HG03135 (cell line): Measurements from ENCODE around the gene TEK.
"Not testable (repeated sequence)": the region's sequence is repeated elsewhere in the genome, so short reads cannot be mapped to it uniquely, and the experiment has no call there.

Experiments
- ATAC-seq: cut with Tn5 transposase; IDR thresholded peaks from one replicate; pipeline ENCODE4 v1.9.1; 2021; ENCODE audit warnings: mild to moderate bottlenecking, moderate library complexity; ENCODE audit not compliant: unreplicated experiment

TEK gene

DNA sequence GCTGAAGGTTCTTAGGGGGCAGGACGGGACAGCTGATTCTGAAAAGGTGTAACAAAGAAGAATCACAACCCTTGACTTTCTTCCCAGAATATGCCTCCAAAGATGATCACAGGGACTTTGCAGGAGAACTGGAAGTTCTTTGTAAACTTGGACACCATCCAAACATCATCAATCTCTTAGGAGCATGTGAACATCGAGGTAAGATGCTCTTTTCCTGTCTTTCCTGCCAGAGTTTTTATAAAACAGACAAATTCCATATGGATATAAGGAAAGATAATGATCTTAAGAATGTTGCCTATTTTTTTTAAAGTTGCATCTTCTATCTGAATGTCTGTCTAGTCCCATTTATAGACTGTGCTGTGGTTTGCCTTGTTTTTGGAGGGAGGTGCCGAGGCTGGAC is 100.0 kb downstream of the TEK start:
- ATAC-seq = no peak

- ATAC-seq = no peak
These were observed 101.6 kb downstream of the TEK start for GRCh38 chr9:27210588-27210987.

DNA sequence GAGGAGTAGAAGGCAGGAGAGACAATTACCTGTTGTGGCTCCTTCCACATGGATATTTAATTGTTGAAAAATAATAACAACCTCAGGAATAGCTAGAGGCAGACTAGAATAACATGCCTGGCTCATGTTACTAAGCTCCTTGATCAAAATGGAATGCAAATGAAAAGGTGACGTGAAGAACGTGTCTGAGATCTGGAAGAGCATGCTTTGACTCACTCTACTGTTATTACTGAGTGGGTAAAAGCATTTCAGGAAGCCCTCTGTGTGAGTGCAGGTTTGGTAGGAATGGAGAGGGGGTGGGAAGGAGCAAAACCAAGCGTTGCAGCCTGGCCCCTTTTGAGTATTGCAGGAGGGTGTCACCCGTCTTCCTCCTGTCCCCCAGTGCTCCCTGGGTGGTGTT is 103.2 kb downstream of the TEK start:
- no peak for ATAC-seq

DNA sequence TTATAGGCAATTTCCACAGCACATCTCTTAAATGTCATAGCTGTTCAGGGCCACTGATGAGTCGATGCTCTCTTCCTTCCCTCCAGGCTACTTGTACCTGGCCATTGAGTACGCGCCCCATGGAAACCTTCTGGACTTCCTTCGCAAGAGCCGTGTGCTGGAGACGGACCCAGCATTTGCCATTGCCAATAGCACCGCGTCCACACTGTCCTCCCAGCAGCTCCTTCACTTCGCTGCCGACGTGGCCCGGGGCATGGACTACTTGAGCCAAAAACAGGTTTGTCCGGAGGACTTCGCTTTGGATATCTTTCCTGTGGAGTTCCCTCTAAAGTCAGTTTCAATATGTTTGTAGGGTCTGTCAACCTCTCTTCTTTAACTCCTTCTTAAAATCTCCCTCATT is 103.6 kb downstream of the TEK start:
- ATAC-seq = no peak

- no peak for ATAC-seq
These were observed 118.2 kb downstream of the TEK start for GRCh38 chr9:27227192-27227591.

DNA sequence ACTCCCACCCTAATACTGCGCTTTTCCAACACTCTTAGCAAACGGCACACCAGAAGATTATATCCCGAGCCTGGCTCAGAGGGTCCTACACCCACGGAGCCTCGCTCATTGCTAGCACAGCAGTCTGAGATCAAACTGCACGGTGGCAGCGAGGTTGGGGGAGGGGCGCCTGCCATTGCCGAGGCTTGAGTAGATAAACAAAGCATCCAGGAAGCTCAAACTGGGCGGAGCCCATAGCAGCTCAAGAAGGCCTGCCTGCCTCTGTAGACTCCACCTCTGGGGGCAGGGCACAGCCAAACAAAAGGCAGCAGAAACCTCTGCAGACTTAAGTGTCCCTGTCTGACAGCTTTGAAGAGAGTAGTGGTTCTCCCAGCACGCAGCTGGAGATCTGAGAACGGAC is 130.6 kb downstream of the TEK start:
- not testable (repeated sequence) for ATAC-seq

- ATAC-seq = peak; percentile 65
These were observed 138.7 kb downstream of the TEK start for GRCh38 chr9:27247756-27248155.

- ATAC-seq = no peak
These were observed 139.7 kb downstream of the TEK start for GRCh38 chr9:27248702-27249101.

DNA sequence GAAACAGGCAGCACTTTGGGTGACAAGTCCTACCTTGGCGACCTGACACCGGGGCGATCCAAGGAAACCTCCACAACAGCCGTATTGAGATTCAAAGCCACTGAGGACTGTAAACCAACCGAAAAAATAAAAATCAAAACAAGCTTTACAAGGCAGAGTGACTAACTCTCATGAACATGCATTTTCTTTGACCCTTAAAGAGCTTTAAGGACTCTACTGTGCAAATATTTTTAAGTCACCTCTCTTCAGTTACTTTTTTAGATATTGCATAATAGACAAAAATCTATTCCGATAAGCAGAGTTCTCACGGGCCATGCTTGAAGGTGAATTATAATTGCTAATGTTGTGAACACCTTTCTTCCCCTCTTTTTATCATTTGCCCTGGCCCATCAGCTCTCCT is 149.6 kb downstream of the TEK start:
- no peak for ATAC-seq

DNA sequence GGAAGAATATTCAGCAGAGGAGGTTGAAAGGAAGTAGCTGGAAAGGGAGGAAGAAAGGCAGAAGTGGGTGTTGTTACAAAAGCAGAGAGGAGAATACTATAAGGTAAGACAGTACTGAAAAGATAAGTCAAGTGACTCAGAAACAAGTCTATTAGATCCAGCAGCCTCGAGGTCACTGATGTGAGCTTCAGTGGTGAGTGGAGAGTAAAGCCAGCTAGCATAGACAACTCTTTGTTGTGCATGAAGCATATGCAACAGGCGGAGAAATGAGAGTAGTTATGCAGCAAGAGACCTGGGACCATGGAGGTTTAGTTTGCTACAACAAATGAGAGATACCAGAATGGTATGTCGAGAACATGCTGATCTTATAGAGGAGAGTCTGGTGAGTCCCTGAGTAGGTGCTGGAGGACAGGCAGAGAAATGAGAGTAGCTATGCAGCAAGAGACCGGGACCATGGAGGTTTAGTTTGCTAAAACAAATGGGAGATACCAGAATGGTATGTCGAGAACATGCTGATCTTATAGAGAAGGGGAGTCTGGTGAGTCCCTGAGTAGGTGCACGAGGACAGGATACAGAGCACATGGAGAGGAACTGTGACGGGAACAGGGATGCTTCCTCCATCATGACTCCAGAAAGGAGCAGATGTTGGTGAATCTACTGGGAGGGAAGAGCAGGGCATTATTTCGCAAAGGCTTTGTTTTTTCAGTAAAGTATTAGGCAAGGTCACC is 151.9 kb downstream of the TEK start:
- no peak for ATAC-seq

DNA sequence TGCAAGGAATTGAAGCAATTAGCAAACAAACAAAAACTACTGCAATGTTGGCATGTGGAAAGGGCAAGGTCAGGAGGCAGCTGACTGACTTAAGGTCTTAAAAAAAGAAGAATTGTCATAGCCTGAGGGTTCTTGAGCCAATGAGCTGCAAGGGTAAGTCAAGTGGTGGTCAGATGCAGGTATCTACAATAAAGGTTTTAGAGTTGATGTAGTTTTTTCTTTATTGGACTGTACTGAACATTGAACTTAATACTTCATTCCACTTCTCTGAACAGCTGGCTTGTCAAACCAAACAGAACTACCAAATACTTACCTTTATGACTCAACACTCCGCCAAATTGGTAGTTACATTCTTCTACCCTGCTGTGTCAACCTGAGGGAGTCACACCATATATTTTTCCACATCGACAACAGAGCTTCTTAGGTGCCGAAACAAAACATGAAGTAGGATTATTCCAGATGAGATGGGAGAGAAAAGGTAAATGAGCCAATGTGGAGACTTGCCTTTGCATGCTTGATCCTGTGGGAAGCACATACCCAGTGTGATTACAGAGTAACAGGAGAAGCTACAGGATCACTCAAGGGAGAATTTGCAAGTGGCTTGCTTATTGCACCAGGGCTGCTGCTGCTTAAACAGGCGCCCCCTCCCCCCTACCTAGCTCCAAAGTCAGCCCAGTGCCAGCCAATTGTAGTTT is 152.6 kb downstream of the TEK start:
- no peak for ATAC-seq

- no peak for ATAC-seq
These were observed 163.1 kb downstream of the TEK start for GRCh38 chr9:27272103-27272502.

GRCh38 chr9:27273186-27273585 is 164.2 kb downstream of the TEK start:
- no peak for ATAC-seq

GRCh38 chr9:27276193-27277030 is 167.4 kb downstream of the TEK start:
- ATAC-seq = no peak

- no peak for ATAC-seq
These were observed 169.3 kb downstream of the TEK start for GRCh38 chr9:27278374-27278773.

- ATAC-seq = no peak
These were observed 170.6 kb downstream of the TEK start for GRCh38 chr9:27279611-27280010.
